HUES64 (cell line): ENCODE data around the gene MPZL1.

Experiments
- H3K27ac ChIP-seq: 2 replicates; pipeline ENCODE4 v1.7.0; 2013; ENCODE audit warnings: low read depth, low read length, inconsistent platforms
- H3K27me3 ChIP-seq: 2 replicates; pipeline ENCODE4 v1.6.1; 2013; ENCODE audit warnings: mild to moderate bottlenecking, low read length; ENCODE audit not compliant: insufficient read depth
- H3K36me3 ChIP-seq: 2 replicates; pipeline ENCODE4 v1.6.1; 2013; ENCODE audit warnings: mild to moderate bottlenecking, low read length; ENCODE audit not compliant: insufficient read depth
- H3K4me1 ChIP-seq: 2 replicates; pipeline ENCODE4 v1.6.1; 2013; ENCODE audit warnings: mild to moderate bottlenecking, low read length, moderate library complexity; ENCODE audit not compliant: insufficient read depth
- H3K4me3 ChIP-seq: 2 replicates; pipeline ENCODE4 v1.5.1; 2013; ENCODE audit warnings: mild to moderate bottlenecking, low read length, moderate library complexity
- H3K9ac ChIP-seq: 2 replicates; pipeline ENCODE4 v1.6.1; 2013; ENCODE audit warnings: mild to moderate bottlenecking, low read depth, low read length
- H3K9me3 ChIP-seq: 2 replicates; pipeline ENCODE4 v1.6.1; 2013; ENCODE audit warnings: low read depth, low read length; ENCODE audit not compliant: insufficient read depth
- WGBS: fragments of 150-250, 120-280 bp; methylation state at CpG from one replicate; pipeline ENCODE4 v1.1.7; 2013; ENCODE audit warnings: missing lambda C conversion rate; 5-methylcytosine and 5-hydroxymethylcytosine counted together

The MPZL1 gene

GRCh38 chr1:167681451-167682098, 40.2 kb upstream of the MPZL1 start:
- 89% methylated on average over 5 of the region's 5 CpGs for WGBS
- Histone ChIP-seq H3K4me1 (peaks cover 23% of the 10 kb centered on the region), H3K9ac (no peak overlapping the region), H3K36me3 (no peaks in the 10 kb centered on the region), H3K27ac (no peak overlapping the region), H3K9me3 (no peaks in the 10 kb centered on the region), H3K27me3 (no peaks in the 10 kb centered on the region), H3K4me3 (no peak overlapping the region)

GRCh38 chr1:167683226-167683625, 38.6 kb upstream of the MPZL1 start:
- 93% methylated on average over 6 of the region's 6 CpGs for WGBS
- no peaks in the 10 kb centered on the region for H3K9me3 ChIP-seq
- peak overlapping the region; percentile 8; the same call in 1 of the 2 replicates for H3K9ac ChIP-seq
- peaks cover 23% of the 10 kb centered on the region for H3K4me1 ChIP-seq
- H3K36me3 ChIP-seq: no peaks in the 10 kb centered on the region
- no peaks in the 10 kb centered on the region for H3K27me3 ChIP-seq
- H3K27ac ChIP-seq: no peak overlapping the region
- no peak overlapping the region for H3K4me3 ChIP-seq

- Histone ChIP-seq H3K4me3 (no peak overlapping the region), H3K27ac (peak overlapping the region; percentile 61), H3K27me3 (no peaks in the 10 kb centered on the region), H3K36me3 (no peaks in the 10 kb centered on the region), H3K9me3 (no peaks in the 10 kb centered on the region), H3K9ac (peak overlapping the region; percentile 32; the same call in 1 of the 2 replicates), H3K4me1 (peaks cover 23% of the 10 kb centered on the region)
- WGBS: 36% methylated on average over 15 of the region's 15 CpGs
Measured at GRCh38 chr1:167683641-167684502, 37.9 kb upstream of the MPZL1 start.

GRCh38 chr1:167685844-167686243, 35.9 kb upstream of the MPZL1 start:
- H3K36me3 ChIP-seq: no peaks in the 10 kb centered on the region

GRCh38 chr1:167687919-167688519, 33.8 kb upstream of the MPZL1 start:
- H3K4me3 ChIP-seq: no peak overlapping the region

More at GRCh38 chr1:167685844-167686243, 35.9 kb upstream of the MPZL1 start:
- no peaks in the 10 kb centered on the region for H3K9me3 ChIP-seq
- no peaks in the 10 kb centered on the region for H3K27me3 ChIP-seq
- H3K9ac ChIP-seq: no peak overlapping the region
- 87% methylated on average over 5 of the region's 5 CpGs for WGBS
- no peak overlapping the region for H3K4me3 ChIP-seq
- peaks cover 23% of the 10 kb centered on the region for H3K4me1 ChIP-seq
- no peak overlapping the region for H3K27ac ChIP-seq

GRCh38 chr1:167689567-167689920, 32.2 kb upstream of the MPZL1 start:
- 80% methylated on average over 5 of the region's 5 CpGs for WGBS
- no peak overlapping the region for H3K4me3 ChIP-seq
- no peaks in the 10 kb centered on the region for H3K9me3 ChIP-seq
- H3K27ac ChIP-seq: no peak overlapping the region
- no peaks in the 10 kb centered on the region for H3K36me3 ChIP-seq
- H3K27me3 ChIP-seq: no peaks in the 10 kb centered on the region
- peaks cover 11% of the 10 kb centered on the region; the same call in 1 of the 2 replicates for H3K4me1 ChIP-seq
- no peak overlapping the region for H3K9ac ChIP-seq

More at GRCh38 chr1:167687919-167688519, 33.8 kb upstream of the MPZL1 start:
- H3K27ac ChIP-seq: no peak overlapping the region
- H3K27me3 ChIP-seq: no peaks in the 10 kb centered on the region
- H3K4me1 ChIP-seq: peaks cover 23% of the 10 kb centered on the region
- no peaks in the 10 kb centered on the region for H3K36me3 ChIP-seq
- WGBS: 34% methylated on average over 5 of the region's 7 CpGs
- H3K9me3 ChIP-seq: no peaks in the 10 kb centered on the region
- H3K9ac ChIP-seq: no peak overlapping the region

GRCh38 chr1:167690053-167690452, 31.7 kb upstream of the MPZL1 start:
- Histone ChIP-seq H3K36me3 (no peaks in the 10 kb centered on the region), H3K27me3 (no peaks in the 10 kb centered on the region), H3K4me1 (peaks cover 6% of the 10 kb centered on the region; the same call in 1 of the 2 replicates), H3K9ac (no peak overlapping the region), H3K27ac (no peak overlapping the region), H3K4me3 (no peak overlapping the region), H3K9me3 (no peaks in the 10 kb centered on the region)
- WGBS: 94% methylated on average over 4 of the region's 4 CpGs

GRCh38 chr1:167693425-167694045, 28.2 kb upstream of the MPZL1 start:
- WGBS: 91% methylated on average over 7 of the region's 7 CpGs
- Histone ChIP-seq H3K9me3 (no peaks in the 10 kb centered on the region), H3K27ac (no peak overlapping the region), H3K27me3 (no peaks in the 10 kb centered on the region), H3K9ac (no peak overlapping the region), H3K4me1 (no peaks in the 10 kb centered on the region), H3K4me3 (no peak overlapping the region), H3K36me3 (no peaks in the 10 kb centered on the region)

GRCh38 chr1:167694691-167695090, 27.1 kb upstream of the MPZL1 start:
- Histone ChIP-seq H3K36me3 (no peaks in the 10 kb centered on the region), H3K9me3 (no peaks in the 10 kb centered on the region), H3K27me3 (no peaks in the 10 kb centered on the region), H3K27ac (no peak overlapping the region), H3K9ac (no peak overlapping the region), H3K4me3 (no peak overlapping the region), H3K4me1 (no peaks in the 10 kb centered on the region)
- WGBS: 86% methylated on average over 2 of the region's 2 CpGs

- H3K4me1 ChIP-seq: no peaks in the 10 kb centered on the region
- no peaks in the 10 kb centered on the region for H3K9me3 ChIP-seq
- no peaks in the 10 kb centered on the region for H3K36me3 ChIP-seq
- 68% methylated on average over 2 of the region's 2 CpGs for WGBS
- no peak overlapping the region for H3K9ac ChIP-seq
- no peak overlapping the region for H3K4me3 ChIP-seq
- no peaks in the 10 kb centered on the region for H3K27me3 ChIP-seq
- no peak overlapping the region for H3K27ac ChIP-seq
Measured at GRCh38 chr1:167695147-167695546, 26.6 kb upstream of the MPZL1 start.
